ENCODE measurements around the gene ASPA.

The ASPA gene

GRCh38 chr17:3535253-3535995, 59.6 kb downstream of the ASPA start:
- DNase-seq (ENCODE audit: low read depth) = peak; percentile 20

- no peak for DNase-seq (ENCODE audit: low read depth)
These were observed 60.9 kb downstream of the ASPA start for GRCh38 chr17:3536716-3537115.

DNA sequence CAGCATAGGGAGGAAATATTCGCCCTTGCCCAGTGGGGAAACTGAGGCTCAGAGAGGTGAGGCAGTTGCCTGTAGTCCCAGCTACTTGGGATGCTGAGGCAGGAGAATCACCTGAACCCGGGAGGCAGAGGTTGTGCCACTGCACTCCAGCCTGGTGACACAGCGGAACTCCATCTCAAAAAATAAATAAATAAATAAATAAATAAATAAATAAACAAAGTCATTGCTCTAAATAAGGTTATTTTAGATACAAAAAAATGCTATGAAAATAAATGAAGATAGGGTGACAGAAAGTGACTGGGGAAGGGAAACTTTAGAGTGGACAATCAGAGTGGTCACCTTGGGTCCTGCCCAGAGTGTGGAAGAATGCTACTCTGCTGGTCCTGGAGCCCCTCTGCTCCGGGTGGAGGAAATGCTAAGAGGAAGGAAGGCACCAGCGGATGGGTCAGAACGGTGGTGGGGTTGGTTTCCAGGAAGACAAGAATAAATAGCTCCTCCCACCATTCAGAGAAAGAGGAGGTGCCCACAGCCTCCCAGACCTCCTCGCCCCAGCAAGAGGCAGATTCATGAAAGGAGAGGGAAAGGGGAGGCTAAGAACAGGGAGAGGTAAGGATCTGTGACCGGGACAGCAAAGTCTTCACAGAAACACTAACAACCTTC, 64.2 kb downstream of the ASPA start:
- no peak for DNase-seq (ENCODE audit: low read depth)

DNA sequence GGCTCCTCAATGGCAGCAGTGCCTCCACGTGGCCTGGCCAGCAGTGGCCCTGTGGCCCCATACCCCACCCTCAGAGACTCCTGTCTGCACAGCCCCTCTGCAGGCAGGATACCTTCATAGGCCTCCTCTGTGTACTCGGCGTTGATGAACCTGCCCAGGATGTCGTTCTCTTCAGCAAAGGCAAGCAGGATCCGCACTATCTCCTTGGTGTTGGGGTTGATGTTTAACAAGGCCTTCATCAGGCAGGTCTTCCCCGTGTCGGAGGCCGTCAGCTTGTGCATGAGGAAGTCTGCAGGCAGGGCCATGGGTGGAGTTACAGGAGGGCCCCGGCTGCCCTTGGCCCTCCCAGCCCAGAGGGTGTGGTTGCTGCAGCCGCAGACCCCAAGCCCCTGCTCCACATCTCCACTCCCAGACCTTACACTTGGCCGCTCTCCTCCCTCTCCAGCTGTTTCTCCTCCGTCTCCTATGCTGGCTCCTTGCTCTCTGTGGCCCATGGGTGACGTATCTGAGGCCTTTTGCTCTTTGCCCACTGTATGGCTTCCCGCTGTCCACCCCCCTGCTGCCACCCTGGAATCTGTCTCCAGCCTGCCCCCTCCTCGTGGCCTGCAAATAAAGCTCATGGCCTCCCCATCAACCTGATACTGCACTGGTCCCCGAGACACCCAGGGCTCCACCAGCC, 66.8 kb downstream of the ASPA start:
- DNase-seq (ENCODE audit: low read depth) = no peak

GRCh38 chr17:3543453-3543852, 67.7 kb downstream of the ASPA start:
- DNase-seq (ENCODE audit: low read depth) = no peak

DNA sequence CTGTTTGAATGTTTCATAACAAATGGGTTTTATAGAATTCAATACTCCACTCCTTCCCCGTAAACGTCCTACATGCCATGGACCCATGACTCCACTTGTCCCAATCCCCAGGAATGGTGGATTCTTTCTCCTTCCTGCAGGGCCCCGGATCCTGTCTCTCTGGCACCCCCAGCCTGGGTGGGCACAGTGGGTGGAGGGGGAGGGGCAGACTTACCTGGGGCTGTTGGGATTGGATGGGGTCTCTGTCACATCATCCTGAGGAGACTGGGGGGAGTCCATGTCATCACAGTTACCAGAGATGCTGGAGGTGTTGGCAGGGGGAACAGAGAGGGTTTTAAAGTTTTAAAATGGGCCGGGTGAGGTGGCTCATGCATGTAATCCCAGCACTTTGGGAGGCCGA, 68.6 kb downstream of the ASPA start:
- no peak for DNase-seq (ENCODE audit: low read depth)

DNA sequence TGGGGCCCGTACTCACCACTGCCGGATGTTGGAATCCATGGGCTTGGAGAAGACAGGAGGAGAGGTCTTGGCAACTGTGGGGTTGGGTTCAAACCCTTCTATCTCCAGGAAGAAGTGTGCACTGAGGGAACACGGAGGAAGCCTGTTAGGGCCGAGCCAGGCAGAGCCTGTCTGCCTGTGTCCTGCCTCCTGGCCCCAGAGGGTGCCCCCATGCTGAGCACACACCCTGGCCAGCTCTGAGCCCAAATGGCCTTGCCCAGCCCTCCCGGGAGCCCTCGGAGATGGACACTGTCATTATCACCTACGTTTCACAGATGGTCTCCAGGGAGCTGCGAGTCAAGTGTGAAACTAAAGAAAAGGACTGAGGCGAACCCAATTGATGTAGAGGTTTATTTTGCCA, 69.4 kb downstream of the ASPA start:
- DNase-seq (ENCODE audit: low read depth) = no peak

DNA sequence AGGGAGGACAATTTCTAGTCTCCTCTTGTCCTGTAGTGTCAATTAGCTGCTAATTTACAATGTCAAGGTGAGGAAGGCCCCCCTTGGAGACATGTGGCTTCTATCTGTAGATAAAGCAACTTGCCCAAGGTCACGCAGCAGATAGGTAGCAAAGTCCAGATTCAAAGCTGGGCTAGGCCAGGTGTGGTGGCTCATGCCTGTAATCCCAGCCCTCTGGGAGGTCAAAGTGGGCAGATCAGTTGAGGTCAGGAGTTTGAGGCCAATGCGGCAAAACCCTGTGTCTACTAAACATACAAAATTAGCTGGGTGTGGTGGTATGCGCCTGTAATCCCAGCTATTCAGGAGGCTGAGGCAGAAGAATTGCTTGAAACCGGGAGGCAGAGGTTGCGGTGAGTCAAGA, 70.7 kb downstream of the ASPA start:
- DNase-seq (ENCODE audit: low read depth) = no peak

DNA sequence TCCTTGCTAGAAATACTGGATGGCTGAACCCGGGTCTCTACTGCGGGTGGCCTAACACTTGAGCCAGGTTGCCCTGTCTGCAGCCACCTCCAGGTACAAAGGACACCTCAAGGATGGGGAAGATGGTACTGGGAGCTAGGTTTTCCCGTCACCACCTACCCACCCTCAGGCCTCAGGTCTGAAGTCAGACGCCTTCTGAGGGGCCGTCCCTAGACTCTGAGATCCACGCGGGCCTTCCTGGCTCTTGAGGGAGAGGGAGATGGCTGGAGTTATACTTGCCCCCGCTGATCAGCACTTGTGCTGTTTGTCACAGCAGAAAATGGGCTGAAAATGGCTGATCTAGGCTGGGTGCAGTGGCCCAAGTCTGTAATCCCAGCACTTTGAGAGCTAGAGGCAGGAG, 71.2 kb downstream of the ASPA start:
- DNase-seq (ENCODE audit: low read depth) = no peak

DNA sequence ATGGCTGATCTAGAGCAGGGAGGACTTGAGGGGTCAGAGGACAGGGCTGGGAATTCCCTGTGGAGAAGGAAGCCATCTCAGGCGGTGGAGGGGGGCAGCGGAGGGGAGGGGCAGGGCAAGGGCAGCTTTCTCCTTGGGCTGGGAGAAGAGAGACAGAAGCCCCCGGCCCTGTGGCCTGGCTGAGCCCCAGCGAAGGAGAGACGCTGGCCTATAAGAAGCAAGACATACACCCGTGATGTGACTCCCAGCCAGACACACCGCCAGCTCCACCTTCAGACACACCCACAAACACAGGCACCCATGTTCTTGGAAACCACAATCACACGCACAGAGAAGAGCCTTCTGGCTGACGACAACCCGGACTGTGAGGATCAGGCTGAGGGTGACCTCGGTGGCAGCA, 71.8 kb downstream of the ASPA start:
- DNase-seq (ENCODE audit: low read depth) = no peak

GRCh38 chr17:3549610-3550162, 73.9 kb downstream of the ASPA start:
- no peak for DNase-seq (ENCODE audit: low read depth)

- no peak for DNase-seq (ENCODE audit: low read depth)
These were observed 75.4 kb downstream of the ASPA start for GRCh38 chr17:3551189-3551588.

GRCh38 chr17:3552916-3553315, 77.1 kb downstream of the ASPA start:
- DNase-seq (ENCODE audit: low read depth) = no peak
